Measurements from ENCODE around the gene NCSTN.

- TF ChIP-seq POLR2A (IDR thresholded peaks at IDR 0.05) = no peak
- TF ChIP-seq, protein P1, sequence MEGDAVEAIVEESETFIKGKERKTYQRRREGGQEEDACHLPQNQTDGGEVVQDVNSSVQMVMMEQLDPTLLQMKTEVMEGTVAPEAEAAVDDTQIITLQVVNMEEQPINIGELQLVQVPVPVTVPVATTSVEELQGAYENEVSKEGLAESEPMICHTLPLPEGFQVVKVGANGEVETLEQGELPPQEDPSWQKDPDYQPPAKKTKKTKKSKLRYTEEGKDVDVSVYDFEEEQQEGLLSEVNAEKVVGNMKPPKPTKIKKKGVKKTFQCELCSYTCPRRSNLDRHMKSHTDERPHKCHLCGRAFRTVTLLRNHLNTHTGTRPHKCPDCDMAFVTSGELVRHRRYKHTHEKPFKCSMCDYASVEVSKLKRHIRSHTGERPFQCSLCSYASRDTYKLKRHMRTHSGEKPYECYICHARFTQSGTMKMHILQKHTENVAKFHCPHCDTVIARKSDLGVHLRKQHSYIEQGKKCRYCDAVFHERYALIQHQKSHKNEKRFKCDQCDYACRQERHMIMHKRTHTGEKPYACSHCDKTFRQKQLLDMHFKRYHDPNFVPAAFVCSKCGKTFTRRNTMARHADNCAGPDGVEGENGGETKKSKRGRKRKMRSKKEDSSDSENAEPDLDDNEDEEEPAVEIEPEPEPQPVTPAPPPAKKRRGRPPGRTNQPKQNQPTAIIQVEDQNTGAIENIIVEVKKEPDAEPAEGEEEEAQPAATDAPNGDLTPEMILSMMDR (IDR thresholded peaks at IDR 0.05) = no peak
Observed at GRCh38 chr1:160296036-160296435, 47.1 kb upstream of the NCSTN start.

Measured in Peyer's patch (tissue), 4 donors.